CD14-positive monocyte (primary cell): ENCODE measurements around the gene DTX4. TPM values are rescaled to one million over a fixed set of nuclear protein-coding genes. Genes with fewer than 3 reads are reported as not detected.

Source experiments
- DNase-seq, 3 donors: peaks; one replicate each; pipeline ENCODE4 v3.0.0-alpha.2; 2011 to 2022
- H2AFZ ChIP-seq: 2 replicates; pipeline ENCODE4 v1.6.0; 2012; ENCODE audit warnings: mild to moderate bottlenecking, low read depth, low read length, inconsistent platforms; ENCODE audit not compliant: insufficient read depth, poor library complexity, severe bottlenecking
- H3K27ac ChIP-seq, 2 donors: 1 replicate in 1 of 2; 2 replicates in 1 of 2; pipeline ENCODE4 v1.5.1; 2012 to 2013; ENCODE audit warnings: low read length in 2 of 2, control low read depth in 1 of 2, inconsistent platforms in 1 of 2, low read depth in 1 of 2, mild to moderate bottlenecking in 1 of 2
- H3K27me3 ChIP-seq, 2 donors: one replicate each; pipeline versions ENCODE4 v1.6.0 to v1.6.1; 2011 to 2013; ENCODE audit warnings: low read length in 2 of 2; ENCODE audit not compliant: control insufficient read depth in 2 of 2, insufficient read depth in 2 of 2
- H3K36me3 ChIP-seq, 2 donors: replicated peaks in 1 of 2; 1 replicate in 1 of 2; 2 replicates in 1 of 2; pipeline versions ENCODE4 v1.5.1 to v1.6.1; 2012 to 2013; ENCODE audit warnings: low read length in 2 of 2, control low read depth in 1 of 2, inconsistent platforms in 1 of 2, mild to moderate bottlenecking in 1 of 2; ENCODE audit not compliant: insufficient read depth in 2 of 2, control insufficient read depth in 1 of 2
- H3K4me1 ChIP-seq, 2 donors: 1 replicate in 1 of 2; 2 replicates in 1 of 2; pipeline versions ENCODE4 v1.5.1 to v1.6.1; 2012 to 2013; ENCODE audit warnings: low read length in 2 of 2, control low read depth in 1 of 2, inconsistent platforms in 1 of 2, mild to moderate bottlenecking in 1 of 2, moderate library complexity in 1 of 2; ENCODE audit not compliant: insufficient read depth in 2 of 2, control insufficient read depth in 1 of 2
- H3K4me2 ChIP-seq: replicated peaks from 2 replicates; pipeline ENCODE3; 2012; ENCODE audit warnings: low read length, moderate library complexity, mild to moderate bottlenecking; ENCODE audit not compliant: poor library complexity, severe bottlenecking; ENCODE audit errors: extremely low read depth
- H3K4me3 ChIP-seq, 3 experiments: fragments of 200-600 bp in 1 of 3; sonication (generic) in 1 of 3; replicated peaks in 1 of 3; 1 replicate in 2 of 3; 2 replicates in 1 of 3; pipeline ENCODE4 v1.5.1; 2011 to 2013; ENCODE audit warnings: low read length in 3 of 3, mild to moderate bottlenecking in 3 of 3, control low read depth in 2 of 3, low read depth in 2 of 3, inconsistent platforms in 1 of 3, moderate library complexity in 1 of 3
- H3K79me2 ChIP-seq: 2 replicates; pipeline ENCODE4 v1.6.0; 2012; ENCODE audit warnings: mild to moderate bottlenecking, control low read depth, inconsistent platforms, low read length, moderate library complexity; ENCODE audit not compliant: insufficient read depth
- H3K9ac ChIP-seq: 2 replicates; pipeline ENCODE4 v1.6.0; 2017; ENCODE audit warnings: low read length, mild to moderate bottlenecking; ENCODE audit not compliant: insufficient read depth, poor library complexity, severe bottlenecking
- H3K9me3 ChIP-seq, 2 donors: replicated peaks in 1 of 2; 1 replicate in 1 of 2; 2 replicates in 1 of 2; pipeline versions ENCODE4 v1.5.1 to v1.6.1; 2012 to 2013; ENCODE audit warnings: low read length in 2 of 2, control low read depth in 1 of 2; ENCODE audit not compliant: control insufficient read depth in 1 of 2, insufficient read depth in 1 of 2
- H4K20me1 ChIP-seq: 2 replicates; pipeline ENCODE4 v1.6.0; 2012; ENCODE audit warnings: mild to moderate bottlenecking, low read length, control low read depth, moderate library complexity; ENCODE audit not compliant: insufficient read depth
- H3K27ac Mint-ChIP-seq, 7 donors: one replicate each; pipeline ENCODE4 v1.8.0; 2020; ENCODE audit warnings: mild to moderate bottlenecking in 7 of 7, mixed read lengths in 7 of 7, moderate library complexity in 6 of 7, inconsistent platforms in 2 of 7
- H3K27me3 Mint-ChIP-seq, 3 donors: one replicate each; pipeline ENCODE4 v1.8.0; 2021 to 2022; ENCODE audit warnings: low read depth in 3 of 3, mild to moderate bottlenecking in 3 of 3, mixed read lengths in 3 of 3, moderate library complexity in 3 of 3, inconsistent platforms in 1 of 3
- H3K36me3 Mint-ChIP-seq, 2 donors: one replicate each; pipeline ENCODE4 v1.8.0; 2020; ENCODE audit warnings: mixed read lengths in 2 of 2, inconsistent platforms in 1 of 2, mild to moderate bottlenecking in 1 of 2
- H3K4me1 Mint-ChIP-seq: one replicate; pipeline ENCODE4 v1.8.0; 2020; ENCODE audit warnings: mild to moderate bottlenecking, mixed read lengths
- H3K4me3 Mint-ChIP-seq, 2 donors: one replicate each; pipeline ENCODE4 v1.8.0; 2020; ENCODE audit warnings: mild to moderate bottlenecking in 2 of 2, mixed read lengths in 2 of 2, moderate library complexity in 1 of 2
- H3K9me3 Mint-ChIP-seq, 7 donors: one replicate each; pipeline ENCODE4 v1.8.0; 2020 to 2022; ENCODE audit warnings: mixed read lengths in 7 of 7, mild to moderate bottlenecking in 6 of 7, moderate library complexity in 6 of 7, inconsistent platforms in 2 of 7
- WGBS: methylation state at CpG from one replicate; pipeline ENCODE4 v1.1.5; 2013; ENCODE audit warnings: missing lambda C conversion rate; ENCODE audit not compliant: insufficient coverage; 5-methylcytosine and 5-hydroxymethylcytosine counted together
- intact Hi-C, 2 donors: fragments of 100-400 bp; cut with micrococcal nuclease; formaldehyde crosslinking; loops; one replicate each; pipeline versions ENCODE4 v1.15.0 to v1.15.1; 2023
- polyA plus RNA-seq, 3 donors: library from polyadenylated mRNA; depleted of rRNA in 1 of 3; unstranded in 2 of 3; stranded (reverse) in 1 of 3; fragments of 300-500 nt in 2 of 3; fragments of >200 nt in 1 of 3; fragmentation: Illumina TruSeq in 2 of 3; gene quantifications; 1 replicate in 2 of 3; 2 replicates in 1 of 3; pipeline ENCODE4 v1.2.3, GENCODE V29; 2012 to 2021
- TF ChIP-seq, protein P1 (sequence below): fragments of 200-600 bp; IDR thresholded peaks from one replicate; pipeline ENCODE4 v1.8.0; 2022; ENCODE audit warnings: antibody characterized with exemption, mild to moderate bottlenecking

DTX4 gene
- polyA plus RNA-seq, 3 donors = 0.96 to 1.9 (median 1.1) TPM

DNA sequence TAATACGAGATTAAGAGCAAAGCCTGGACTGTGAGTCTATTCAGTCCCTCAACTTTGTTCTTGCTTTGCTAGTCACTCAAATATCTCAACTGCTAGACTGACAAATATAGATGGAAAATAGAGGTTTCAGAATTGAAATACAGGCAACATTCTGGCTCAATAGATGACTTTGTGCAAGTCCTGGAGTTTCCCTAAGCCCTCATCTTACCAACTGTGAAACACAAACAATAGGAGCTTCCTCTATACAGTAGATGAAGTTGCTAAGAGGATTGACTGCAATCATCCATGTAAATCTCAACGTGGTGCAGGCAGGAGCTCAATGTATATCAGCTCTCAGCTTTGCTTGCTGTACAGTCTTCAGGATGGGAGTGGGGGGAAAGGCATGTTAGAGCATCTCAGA, 47.0 kb downstream of the DTX4 start:
- Histone ChIP-seq H3K4me2 (peak overlapping the region; percentile 35), H3K4me3 (peak overlapping the region in 1 of 3 experiments; percentile 15), H2AFZ (no peak overlapping the region), H3K27ac (peak overlapping the region in 1 of 2 donors; percentile 98), H3K36me3 (no peaks in the 10 kb centered on the region), H3K9me3 (no peaks in the 10 kb centered on the region), H3K9ac (peak overlapping the region; percentile 16), H3K27me3 (no peaks in the 10 kb centered on the region), H3K4me1 (peaks cover 97 to 98% of the 10 kb centered on the region in 2 donors), H4K20me1 (no peaks in the 10 kb centered on the region), H3K79me2 (peaks cover 32% of the 10 kb centered on the region)
- DNase-seq = peak; percentile 73 to 87 (median 77)
- peaks cover 0 to 2% (median 0%) of the 10 kb centered on the region in 7 donors for H3K9me3 Mint-ChIP-seq
- peaks cover 0 to 8% of the 10 kb centered on the region in 2 donors for H3K36me3 Mint-ChIP-seq
- H3K27me3 Mint-ChIP-seq = peaks cover 0 to 7% (median 1%) of the 10 kb centered on the region in 3 donors
- intact Hi-C loops = no loop called here
- H3K4me3 Mint-ChIP-seq = no peak overlapping the region
- TF ChIP-seq, protein P1, sequence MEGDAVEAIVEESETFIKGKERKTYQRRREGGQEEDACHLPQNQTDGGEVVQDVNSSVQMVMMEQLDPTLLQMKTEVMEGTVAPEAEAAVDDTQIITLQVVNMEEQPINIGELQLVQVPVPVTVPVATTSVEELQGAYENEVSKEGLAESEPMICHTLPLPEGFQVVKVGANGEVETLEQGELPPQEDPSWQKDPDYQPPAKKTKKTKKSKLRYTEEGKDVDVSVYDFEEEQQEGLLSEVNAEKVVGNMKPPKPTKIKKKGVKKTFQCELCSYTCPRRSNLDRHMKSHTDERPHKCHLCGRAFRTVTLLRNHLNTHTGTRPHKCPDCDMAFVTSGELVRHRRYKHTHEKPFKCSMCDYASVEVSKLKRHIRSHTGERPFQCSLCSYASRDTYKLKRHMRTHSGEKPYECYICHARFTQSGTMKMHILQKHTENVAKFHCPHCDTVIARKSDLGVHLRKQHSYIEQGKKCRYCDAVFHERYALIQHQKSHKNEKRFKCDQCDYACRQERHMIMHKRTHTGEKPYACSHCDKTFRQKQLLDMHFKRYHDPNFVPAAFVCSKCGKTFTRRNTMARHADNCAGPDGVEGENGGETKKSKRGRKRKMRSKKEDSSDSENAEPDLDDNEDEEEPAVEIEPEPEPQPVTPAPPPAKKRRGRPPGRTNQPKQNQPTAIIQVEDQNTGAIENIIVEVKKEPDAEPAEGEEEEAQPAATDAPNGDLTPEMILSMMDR = no peak
- peaks cover 93% of the 10 kb centered on the region for H3K4me1 Mint-ChIP-seq
- peak overlapping the region; percentile 97 to 99 (median 98) for H3K27ac Mint-ChIP-seq
- WGBS = no CpG with 5 or more reads among the region's 2 CpGs

DNA sequence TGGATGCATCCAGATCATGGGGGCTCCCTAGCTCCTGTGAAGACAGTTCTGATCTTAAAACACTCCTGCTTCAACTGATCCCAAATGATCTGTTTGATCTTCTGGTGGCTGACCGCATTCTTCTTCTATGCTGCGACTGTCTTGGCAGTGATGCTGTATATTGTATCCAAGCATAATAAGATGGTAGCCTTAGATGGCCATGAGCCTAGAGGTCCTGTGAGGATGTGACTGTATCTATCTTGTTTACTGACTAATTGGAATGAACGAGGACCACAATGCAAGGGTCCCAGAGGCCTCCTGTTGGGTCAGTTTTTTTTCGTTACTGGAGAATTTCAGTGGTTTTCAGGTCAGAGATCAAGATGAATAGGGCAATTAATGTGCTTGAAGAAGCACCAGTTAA, 47.9 kb downstream of the DTX4 start:
- H3K36me3 ChIP-seq = no peaks in the 10 kb centered on the region
- no peak overlapping the region for H3K4me3 Mint-ChIP-seq
- peak overlapping the region in 1 of 2 donors; percentile 98 for H3K27ac ChIP-seq
- peaks cover 95% of the 10 kb centered on the region for H3K4me1 Mint-ChIP-seq
- no peak overlapping the region for H3K4me2 ChIP-seq
- H3K36me3 Mint-ChIP-seq = peaks cover 2 to 5% of the 10 kb centered on the region in 2 donors
- H3K4me3 ChIP-seq = no peak overlapping the region
- TF ChIP-seq, protein P1 = no peak
- no peak for DNase-seq
- no peak overlapping the region for H2AFZ ChIP-seq
- peaks cover 1 to 7% (median 1%) of the 10 kb centered on the region in 3 donors for H3K27me3 Mint-ChIP-seq
- H4K20me1 ChIP-seq = no peaks in the 10 kb centered on the region
- intact Hi-C loops = loop anchor here in 1 of 2 donors (5.0 kb wide), 1 partner anchor 52 kb away; no protein-coding TSS in a partner anchor
- no peak overlapping the region for H3K9ac ChIP-seq
- no peaks in the 10 kb centered on the region for H3K27me3 ChIP-seq
- peaks cover 23% of the 10 kb centered on the region for H3K79me2 ChIP-seq
- no peaks in the 10 kb centered on the region for H3K9me3 ChIP-seq
- H3K4me1 ChIP-seq = peaks cover 97 to 98% of the 10 kb centered on the region in 2 donors
- H3K27ac Mint-ChIP-seq = peak overlapping the region; percentile 11 to 99 (median 98)
- WGBS = 89% methylated on average over 2 of the region's 4 CpGs
- H3K9me3 Mint-ChIP-seq = peaks cover 0 to 2% (median 0%) of the 10 kb centered on the region in 7 donors
